HFFc6 (cell line): ENCODE data around the gene RARB. TPM values are rescaled to one million over a fixed set of nuclear protein-coding genes. Genes with fewer than 3 reads are reported as not detected.

ENCODE experiments used
- DNase-seq: peaks from one replicate; pipeline ENCODE4 v3.0.0-alpha.2; 2018
- H3K27ac Mint-ChIP-seq: 2 replicates; pipeline ENCODE4 v1.8.0; 2020; ENCODE audit warnings: mild to moderate bottlenecking, mixed read lengths
- H3K27me3 Mint-ChIP-seq: 2 replicates; pipeline ENCODE4 v1.8.0; 2021; ENCODE audit warnings: mild to moderate bottlenecking, moderate library complexity, mixed read lengths; ENCODE audit not compliant: insufficient read depth
- H3K36me3 Mint-ChIP-seq: 2 replicates; pipeline ENCODE4 v1.8.0; 2021; ENCODE audit warnings: low read depth, mixed read lengths
- H3K4me1 Mint-ChIP-seq: 2 replicates; pipeline ENCODE4 v1.8.0; 2020; ENCODE audit warnings: low read depth, mixed read lengths
- H3K4me3 Mint-ChIP-seq: 2 replicates; pipeline ENCODE4 v1.8.0; 2020; ENCODE audit warnings: mild to moderate bottlenecking, moderate library complexity, mixed read lengths
- H3K9me3 Mint-ChIP-seq: 2 replicates; pipeline ENCODE4 v1.8.0; 2020; ENCODE audit warnings: mild to moderate bottlenecking, mixed read lengths
- total RNA-seq, 6 experiments: library from RNA; stranded (reverse); fragmentation: NEBNext Ultra II Directional; extraction: Animal tissue kit (Norgen Biotek cat#: 25700); gene quantifications; 2 replicates in 1 of 6; 3 replicates in 5 of 6; pipeline ENCODE4 v1.2.3, GENCODE V29; 2021
- TF ChIP-seq, protein P1 (sequence below): fragments of 200-600 bp; sonication (generic); IDR thresholded peaks from 2 replicates; pipeline ENCODE4 v1.5.0; 2021; ENCODE audit warnings: antibody characterized with exemption, mild to moderate bottlenecking

Gene RARB
- total RNA-seq, 6 experiments from 2014 or later: 1.6 to 2.4 (median 1.8) TPM; not detected in 2

- TF ChIP-seq, protein P1, sequence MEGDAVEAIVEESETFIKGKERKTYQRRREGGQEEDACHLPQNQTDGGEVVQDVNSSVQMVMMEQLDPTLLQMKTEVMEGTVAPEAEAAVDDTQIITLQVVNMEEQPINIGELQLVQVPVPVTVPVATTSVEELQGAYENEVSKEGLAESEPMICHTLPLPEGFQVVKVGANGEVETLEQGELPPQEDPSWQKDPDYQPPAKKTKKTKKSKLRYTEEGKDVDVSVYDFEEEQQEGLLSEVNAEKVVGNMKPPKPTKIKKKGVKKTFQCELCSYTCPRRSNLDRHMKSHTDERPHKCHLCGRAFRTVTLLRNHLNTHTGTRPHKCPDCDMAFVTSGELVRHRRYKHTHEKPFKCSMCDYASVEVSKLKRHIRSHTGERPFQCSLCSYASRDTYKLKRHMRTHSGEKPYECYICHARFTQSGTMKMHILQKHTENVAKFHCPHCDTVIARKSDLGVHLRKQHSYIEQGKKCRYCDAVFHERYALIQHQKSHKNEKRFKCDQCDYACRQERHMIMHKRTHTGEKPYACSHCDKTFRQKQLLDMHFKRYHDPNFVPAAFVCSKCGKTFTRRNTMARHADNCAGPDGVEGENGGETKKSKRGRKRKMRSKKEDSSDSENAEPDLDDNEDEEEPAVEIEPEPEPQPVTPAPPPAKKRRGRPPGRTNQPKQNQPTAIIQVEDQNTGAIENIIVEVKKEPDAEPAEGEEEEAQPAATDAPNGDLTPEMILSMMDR: no peak; the same call in 1 of the 2 replicates
- H3K27ac Mint-ChIP-seq: no peak overlapping the region
- no peaks in the 10 kb centered on the region for H3K36me3 Mint-ChIP-seq
- no peaks in the 10 kb centered on the region for H3K9me3 Mint-ChIP-seq
- H3K27me3 Mint-ChIP-seq: peaks cover 6% of the 10 kb centered on the region
- no peak for DNase-seq
- no peak overlapping the region for H3K4me3 Mint-ChIP-seq
- H3K4me1 Mint-ChIP-seq: peaks cover 61% of the 10 kb centered on the region
Observed at GRCh38 chr3:25576831-25577454, 148.9 kb downstream of the RARB start.

DNA sequence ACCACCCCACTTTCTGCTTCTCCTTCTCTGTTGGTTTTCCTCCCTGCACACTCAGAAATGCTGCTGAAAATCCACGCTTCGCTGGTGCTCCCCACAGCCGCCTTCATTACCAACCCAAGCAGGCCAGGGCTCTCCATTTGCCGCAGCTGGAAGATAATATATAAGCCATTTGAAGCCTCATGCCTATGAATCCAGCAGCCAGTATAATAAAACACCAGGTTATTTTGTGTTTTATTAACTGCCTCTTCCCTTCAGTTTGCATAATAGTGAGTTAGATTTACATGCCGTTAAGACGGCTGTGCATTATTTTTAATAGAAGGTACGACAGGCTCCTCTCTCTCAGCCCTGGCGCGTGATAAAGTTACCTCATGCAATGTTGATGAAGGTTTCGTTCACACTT, 150.0 kb downstream of the RARB start:
- Mint-ChIP-seq H3K36me3 (no peaks in the 10 kb centered on the region), H3K27ac (no peak overlapping the region), H3K4me3 (no peak overlapping the region), H3K4me1 (peaks cover 61% of the 10 kb centered on the region), H3K27me3 (peaks cover 6% of the 10 kb centered on the region), H3K9me3 (no peaks in the 10 kb centered on the region)
- TF ChIP-seq, protein P1: no peak
- DNase-seq: no peak

DNA sequence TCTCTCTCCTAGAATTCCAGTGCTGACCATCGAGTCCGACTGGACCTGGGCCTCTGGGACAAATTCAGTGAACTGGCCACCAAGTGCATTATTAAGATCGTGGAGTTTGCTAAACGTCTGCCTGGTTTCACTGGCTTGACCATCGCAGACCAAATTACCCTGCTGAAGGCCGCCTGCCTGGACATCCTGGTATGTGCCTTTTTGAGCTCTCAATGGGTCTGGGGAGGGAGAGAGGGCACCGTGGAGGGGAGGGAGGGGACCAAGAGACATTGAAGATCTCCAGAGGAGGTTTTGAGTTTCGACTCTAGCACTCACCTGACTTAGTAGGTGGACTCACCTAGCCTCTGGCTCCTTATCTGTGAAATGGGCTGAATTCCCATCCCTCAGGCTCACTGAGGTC, 152.5 kb downstream of the RARB start:
- Mint-ChIP-seq H3K4me1 (peaks cover 61% of the 10 kb centered on the region), H3K9me3 (no peaks in the 10 kb centered on the region), H3K4me3 (no peak overlapping the region), H3K27me3 (peaks cover 9% of the 10 kb centered on the region), H3K36me3 (no peaks in the 10 kb centered on the region), H3K27ac (peak overlapping the region; percentile 20; the same call in 1 of the 2 replicates)
- DNase-seq: no peak
- TF ChIP-seq, protein P1: no peak

- Mint-ChIP-seq H3K4me1 (peaks cover 61% of the 10 kb centered on the region), H3K27ac (peak overlapping the region; percentile 99), H3K4me3 (no peak overlapping the region), H3K36me3 (no peaks in the 10 kb centered on the region), H3K9me3 (no peaks in the 10 kb centered on the region), H3K27me3 (peaks cover 9% of the 10 kb centered on the region)
- TF ChIP-seq, protein P1: no peak
- no peak for DNase-seq
Observed at GRCh38 chr3:25581335-25581734, 153.3 kb downstream of the RARB start.

GRCh38 chr3:25581823-25582222, 153.8 kb downstream of the RARB start:
- peak overlapping the region; percentile 57; the same call in 1 of the 2 replicates for H3K4me3 Mint-ChIP-seq
- peak overlapping the region; percentile 99 for H3K27ac Mint-ChIP-seq
- TF ChIP-seq, protein P1: no peak
- no peak for DNase-seq
- no peaks in the 10 kb centered on the region for H3K36me3 Mint-ChIP-seq
- peaks cover 8% of the 10 kb centered on the region for H3K27me3 Mint-ChIP-seq
- peaks cover 58% of the 10 kb centered on the region for H3K4me1 Mint-ChIP-seq
- no peaks in the 10 kb centered on the region for H3K9me3 Mint-ChIP-seq
